HG03378 (cell line): ENCODE results near the gene SSPN.

Experiments
- ATAC-seq: cut with Tn5 transposase; IDR thresholded peaks from one replicate; pipeline ENCODE4 v1.9.1; 2021; ENCODE audit warnings: mild to moderate bottlenecking, moderate library complexity; ENCODE audit not compliant: unreplicated experiment

SSPN gene

DNA sequence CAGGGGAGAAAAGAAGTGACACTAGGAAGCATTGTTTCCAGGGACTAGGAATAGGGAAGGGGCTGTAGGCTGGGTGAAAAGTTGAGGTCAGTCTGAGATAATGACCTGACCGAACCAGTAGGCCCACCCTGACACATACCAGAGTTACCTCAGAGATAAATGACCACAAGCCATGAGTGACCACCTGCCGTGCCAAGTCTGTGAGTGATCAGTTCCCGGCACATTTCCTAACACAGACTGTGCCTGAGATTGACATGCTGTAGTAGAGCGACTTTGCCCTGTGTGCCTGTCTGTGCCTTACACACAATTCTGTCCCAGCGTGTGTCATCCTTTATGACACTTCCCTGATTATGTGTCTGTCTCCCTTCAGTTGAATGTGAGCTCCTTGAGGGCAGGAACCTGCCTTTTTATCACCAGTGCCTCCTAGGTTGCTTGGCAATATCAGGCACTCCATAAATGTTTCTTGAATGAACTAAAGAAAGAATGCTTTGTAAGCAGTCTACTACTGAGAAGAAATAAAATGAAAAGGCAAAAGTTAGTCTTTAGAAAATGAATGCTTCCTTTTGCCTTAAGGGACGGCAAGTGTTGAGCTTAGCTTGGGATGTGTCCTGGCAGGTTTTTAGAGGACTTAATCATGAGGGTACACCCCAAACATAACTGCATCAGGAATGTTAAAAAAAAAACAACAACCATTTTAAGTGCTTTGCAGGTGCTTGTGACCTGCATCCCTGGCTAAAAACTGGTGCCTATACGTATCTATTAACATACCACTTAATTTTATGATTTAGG lies 9.6 kb upstream of the SSPN start:
- ATAC-seq = no peak

- ATAC-seq = no peak
These were observed 8.2 kb upstream of the SSPN start for GRCh38 chr12:26187014-26187798.

- no peak for ATAC-seq
These were observed 7.2 kb upstream of the SSPN start for GRCh38 chr12:26188127-26188526.

DNA sequence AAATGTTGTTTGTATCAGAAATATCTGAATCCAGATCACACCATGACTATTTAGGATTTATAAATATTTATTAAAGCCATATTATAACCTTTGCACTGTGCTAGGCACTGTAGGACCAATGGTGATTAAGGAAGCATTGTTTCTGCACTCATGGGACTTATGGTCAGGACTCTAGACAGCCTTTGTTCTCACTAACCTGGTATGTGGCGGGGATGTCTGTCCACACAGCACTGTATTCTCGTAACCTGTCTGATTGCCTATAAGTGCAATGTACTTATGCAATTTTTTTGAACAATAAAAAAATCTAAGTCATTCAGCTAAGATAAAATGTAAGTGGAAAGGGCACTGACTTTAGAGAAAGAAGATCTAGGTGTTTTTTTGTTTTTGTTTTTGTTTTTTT lies 6.7 kb upstream of the SSPN start:
- ATAC-seq = no peak

GRCh38 chr12:26192142-26192541 lies 3.2 kb upstream of the SSPN start:
- ATAC-seq = no peak

GRCh38 chr12:26193539-26193938 lies 1.8 kb upstream of the SSPN start:
- ATAC-seq = no peak

GRCh38 chr12:26195641-26196420 lies 458 bp downstream of the SSPN start:
- no peak for ATAC-seq

DNA sequence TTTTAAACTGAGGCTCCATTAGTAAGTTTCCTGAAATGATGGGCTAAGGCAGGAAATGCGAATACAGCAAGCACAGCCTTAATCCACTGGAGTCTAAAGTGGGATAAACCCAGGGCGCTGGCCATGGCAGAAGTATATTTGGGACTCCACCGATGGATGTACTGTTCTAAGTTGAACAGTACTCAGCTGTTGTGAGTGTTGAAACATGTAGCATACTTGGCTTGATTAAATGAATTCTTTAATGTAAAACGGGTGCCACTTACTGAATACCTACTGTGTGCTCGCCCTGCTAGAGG lies 996 bp downstream of the SSPN start:
- ATAC-seq = no peak

DNA sequence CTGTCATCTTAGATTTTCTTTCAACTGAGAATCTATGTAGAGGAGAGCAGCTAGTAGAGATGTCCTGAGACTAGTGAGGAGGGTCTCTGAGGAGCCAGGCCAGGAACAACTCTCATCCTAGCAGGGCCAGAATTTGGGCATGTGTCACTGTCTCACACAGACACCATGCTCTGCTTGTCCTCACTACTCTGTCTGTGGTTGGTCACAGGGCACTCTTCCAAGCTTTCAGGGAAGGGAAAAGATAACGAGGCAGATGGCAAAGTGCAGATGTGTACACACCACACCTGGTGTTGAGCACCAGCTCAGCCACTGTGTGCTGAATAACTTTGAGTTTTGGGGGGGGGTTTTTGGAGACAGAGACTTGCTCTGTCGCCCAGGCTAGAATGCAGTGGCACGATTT lies 2.5 kb downstream of the SSPN start:
- ATAC-seq = no peak

DNA sequence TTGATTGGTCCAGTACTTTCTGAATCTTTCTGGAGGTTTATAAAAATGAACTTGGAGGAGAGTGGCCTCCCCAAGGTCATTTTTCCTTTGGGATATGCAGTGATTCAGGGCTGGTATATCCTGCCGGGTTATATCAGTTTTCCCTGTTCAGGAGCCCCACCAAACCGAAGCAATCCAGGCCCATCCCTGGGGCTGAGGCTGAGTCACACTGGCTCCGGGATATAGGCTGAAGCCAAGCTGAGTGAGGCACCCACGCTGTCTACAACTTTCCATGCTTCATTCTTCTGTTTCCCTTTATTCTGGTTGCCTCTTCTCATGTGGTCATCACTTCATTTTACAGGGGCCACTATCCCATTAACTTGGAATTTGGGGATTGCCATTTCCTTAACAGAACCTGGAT lies 3.4 kb downstream of the SSPN start:
- no peak for ATAC-seq

DNA sequence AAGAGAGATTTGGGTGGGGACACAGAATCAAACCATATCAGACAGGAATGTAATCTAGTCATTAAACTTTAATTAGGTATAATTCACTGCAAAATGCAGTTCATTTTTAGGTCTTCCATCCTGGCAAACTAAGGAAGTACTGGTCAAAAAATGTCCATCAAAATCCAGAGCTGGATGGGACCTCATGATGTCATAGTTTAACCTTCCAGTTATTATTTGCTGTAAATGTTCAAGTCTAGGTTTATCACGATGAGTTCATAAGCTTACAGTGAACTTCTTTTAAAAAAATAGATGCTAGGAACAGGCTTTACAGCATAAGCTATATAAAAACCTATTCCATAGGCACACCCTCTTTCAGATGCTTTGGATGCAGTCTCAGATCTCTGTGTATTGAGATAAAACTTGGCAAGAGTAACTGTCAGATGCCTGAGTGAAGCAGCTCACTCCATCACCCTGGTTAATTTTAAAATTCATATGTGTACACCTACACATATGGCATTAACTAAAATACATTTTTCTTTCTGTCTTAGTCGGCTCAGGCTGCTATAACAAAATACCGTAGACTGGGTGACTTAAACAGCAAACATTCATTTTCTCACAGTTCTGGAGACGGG lies 7.9 kb downstream of the SSPN start:
- no peak for ATAC-seq

DNA sequence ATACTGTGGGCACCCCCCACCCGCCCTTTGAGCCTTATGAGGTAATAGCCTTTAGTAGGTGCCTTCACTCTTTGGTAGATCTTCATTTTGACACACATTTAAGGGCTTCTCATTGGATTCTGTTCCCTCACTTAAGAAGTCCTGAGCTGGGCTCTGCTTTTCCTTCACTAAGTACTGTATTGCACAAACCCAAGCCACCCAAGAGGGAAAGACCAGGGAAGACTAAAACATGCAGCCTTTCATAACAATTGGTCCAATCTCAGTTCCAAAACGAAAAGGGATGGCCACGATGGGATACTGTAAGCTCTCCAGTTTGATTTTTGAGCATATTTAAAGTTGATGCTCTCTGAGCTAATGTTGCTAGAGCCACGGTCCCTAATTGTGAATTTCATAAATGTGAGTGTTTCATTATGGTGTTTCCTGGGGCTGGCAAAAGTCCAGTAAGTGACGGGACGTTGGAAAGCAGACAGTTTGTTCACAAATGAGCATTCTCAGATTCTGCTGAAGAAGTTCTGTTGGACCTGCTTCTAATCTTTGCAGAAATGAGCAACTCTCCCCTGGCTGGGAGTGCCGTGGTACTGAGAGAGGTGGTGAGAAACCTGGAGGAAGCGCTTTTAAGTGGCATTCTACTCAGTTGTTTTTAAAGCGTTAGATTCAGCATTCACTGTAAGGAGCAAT lies 9.4 kb downstream of the SSPN start:
- ATAC-seq = no peak

DNA sequence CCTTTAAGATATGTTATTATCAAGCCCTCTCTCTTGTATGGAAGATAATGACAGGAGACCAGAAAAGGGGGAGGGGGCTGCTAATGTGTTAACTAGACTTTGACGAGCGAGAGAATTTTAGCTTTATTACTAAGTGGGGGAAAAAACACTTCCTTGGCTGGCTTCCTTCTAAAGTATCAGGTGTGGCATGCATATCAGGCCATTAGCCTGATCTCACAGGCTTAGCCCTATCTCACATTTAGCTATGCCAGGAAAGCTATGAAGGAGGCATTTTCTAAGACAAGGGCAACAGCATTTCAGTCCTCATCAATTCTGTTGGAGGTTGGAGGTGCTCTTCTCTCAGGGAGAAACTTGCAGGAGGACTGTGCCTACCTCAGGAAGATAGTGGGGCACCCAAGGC lies 9.9 kb downstream of the SSPN start:
- no peak for ATAC-seq

GRCh38 chr12:26205941-26206340 lies 10.6 kb downstream of the SSPN start:
- ATAC-seq = no peak

GRCh38 chr12:26211331-26211730 lies 16.0 kb downstream of the SSPN start:
- ATAC-seq = no peak

GRCh38 chr12:26212396-26212795 lies 17.0 kb downstream of the SSPN start:
- no peak for ATAC-seq

GRCh38 chr12:26212988-26213387 lies 17.6 kb downstream of the SSPN start:
- ATAC-seq = no peak

- no peak for ATAC-seq
These were observed 18.7 kb downstream of the SSPN start for GRCh38 chr12:26214121-26214520.

GRCh38 chr12:26219736-26220135 lies 24.4 kb downstream of the SSPN start:
- no peak for ATAC-seq

DNA sequence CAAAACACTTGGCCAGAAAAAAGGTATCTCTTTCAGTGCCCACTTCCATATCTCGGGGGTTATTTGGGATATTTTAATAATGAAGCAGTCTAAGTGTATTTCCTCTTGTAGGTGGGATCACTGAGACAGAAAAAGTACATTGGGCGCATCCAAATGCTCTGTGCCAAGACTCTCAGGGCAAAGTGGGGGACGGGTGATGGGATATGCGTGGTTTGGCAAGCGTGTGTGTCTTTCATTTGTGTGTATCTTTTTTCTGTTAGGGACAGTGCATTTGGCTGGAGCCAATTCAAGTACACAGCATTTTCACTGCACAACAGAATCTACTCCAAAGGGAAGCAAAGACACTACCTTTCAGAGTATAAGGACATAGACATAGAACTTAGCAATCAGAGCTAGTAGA lies 29.3 kb downstream of the SSPN start:
- no peak for ATAC-seq

GRCh38 chr12:26226122-26226521 lies 30.7 kb downstream of the SSPN start:
- no peak for ATAC-seq
